Embryonic facial prominence (tissue), 1 donor: ENCODE measurements around the gene SRGAP2C.
"Not testable (repeated sequence)": the region's sequence is repeated elsewhere in the genome, so short reads cannot be mapped to it uniquely, and the experiment has no call there.

Experiments
- DNase-seq: peaks from one replicate; pipeline ENCODE4 v3.0.0-alpha.2; 2016; ENCODE audit errors: extremely low spot score

Gene SRGAP2C

GRCh38 chr1:121418369-121419049 is 233.7 kb downstream of the SRGAP2C start:
- no peak for DNase-seq

DNA sequence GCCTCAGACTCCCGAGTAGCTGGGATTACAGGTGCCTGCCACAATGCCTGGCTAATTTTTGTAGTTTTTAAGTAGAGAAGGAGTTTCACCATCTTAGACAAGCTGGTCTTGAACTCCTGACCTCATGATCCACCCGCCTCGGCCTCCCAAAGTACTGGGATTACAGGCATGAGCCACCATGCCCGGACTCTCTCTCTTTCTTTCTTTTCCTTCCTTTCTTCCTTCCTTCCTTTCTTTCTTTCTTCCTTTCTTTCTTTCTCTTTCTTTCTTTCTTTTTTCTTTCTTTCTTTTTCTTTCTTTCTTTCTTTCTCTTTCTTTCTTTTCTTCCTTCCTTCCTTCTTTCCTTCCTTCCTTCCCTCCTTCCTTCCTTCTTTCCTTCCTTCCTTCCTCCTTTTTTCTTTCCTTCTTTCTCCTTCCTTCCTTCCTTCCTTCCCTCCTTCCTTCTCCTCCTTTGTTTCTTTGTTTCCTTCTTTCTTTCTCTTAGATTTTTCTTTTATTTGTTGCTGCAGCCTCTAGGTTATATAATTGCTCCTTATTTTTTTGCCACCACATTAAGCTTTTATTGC is 234.4 kb downstream of the SRGAP2C start:
- not testable (repeated sequence) for DNase-seq

DNA sequence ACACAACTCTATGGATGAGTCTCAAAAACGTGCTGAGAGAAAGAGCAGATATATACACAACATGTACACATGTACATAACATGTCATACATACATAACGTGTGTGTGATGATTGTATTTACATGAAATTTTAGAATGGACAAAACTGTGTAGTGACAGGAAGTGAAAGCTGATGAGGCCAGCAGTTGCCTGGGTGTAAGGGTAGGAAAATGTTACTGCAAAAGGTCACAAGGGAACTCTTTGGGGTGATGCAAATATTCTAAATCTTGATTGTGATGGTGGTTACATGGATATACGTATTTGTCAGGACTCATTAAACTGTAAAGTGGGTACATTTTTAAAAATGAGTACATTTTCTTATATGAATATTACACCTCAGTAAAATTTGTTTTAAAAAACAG is 236.7 kb downstream of the SRGAP2C start:
- DNase-seq: not testable (repeated sequence)

DNA sequence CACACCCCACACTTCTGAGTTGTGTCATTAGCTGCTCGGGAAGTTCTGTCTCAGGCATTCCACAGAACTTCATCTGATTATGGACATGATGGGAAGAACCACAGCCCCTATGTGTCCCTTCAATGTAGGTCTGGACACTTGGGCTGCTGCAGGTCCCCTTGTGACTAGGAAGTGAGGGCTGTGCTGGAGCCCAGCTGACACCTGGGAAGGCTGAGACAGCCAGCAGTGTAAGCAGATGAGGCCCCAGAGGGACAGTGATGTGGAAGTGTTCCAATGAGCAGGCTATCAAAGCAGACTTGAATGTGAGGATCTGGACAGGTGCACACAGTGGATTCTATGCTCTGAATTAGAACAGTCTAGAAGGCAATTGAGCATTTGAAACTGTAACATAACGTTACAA is 239.2 kb downstream of the SRGAP2C start:
- DNase-seq: not testable (repeated sequence)

- not testable (repeated sequence) for DNase-seq
These were observed 248.7 kb downstream of the SRGAP2C start for GRCh38 chr1:121433517-121433916.

DNA sequence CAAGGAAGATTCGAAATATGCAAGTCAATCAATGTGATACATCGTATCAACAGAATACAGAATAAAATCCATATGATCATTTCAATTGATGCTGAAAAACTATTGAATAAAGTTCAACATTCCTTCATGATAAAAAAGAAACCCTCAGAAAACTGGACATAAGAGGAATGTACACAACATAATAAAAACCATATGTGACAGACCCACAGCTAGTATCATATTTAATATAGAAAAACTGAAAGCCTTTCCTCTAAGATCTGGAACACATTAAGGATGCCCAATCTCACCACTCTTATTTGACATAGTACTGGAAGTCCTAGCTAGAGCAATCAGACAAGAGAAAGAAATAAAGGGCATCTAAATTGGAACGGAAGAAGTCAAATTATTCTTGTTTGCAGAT is 254.1 kb downstream of the SRGAP2C start:
- not testable (repeated sequence) for DNase-seq

GRCh38 chr1:121440993-121441392 is 256.2 kb downstream of the SRGAP2C start:
- no peak for DNase-seq
